Astrocyte (in vitro differentiated cells and primary cell): Measurements from ENCODE around the gene ZDHHC11.
"Not testable (repeated sequence)": the region's sequence is repeated elsewhere in the genome, so short reads cannot be mapped to it uniquely, and the experiment has no call there.

Experiments
- EZH2 ChIP-seq: IDR thresholded peaks from 2 replicates; pipeline ENCODE4 v1.6.1; 2012; ENCODE audit warnings: mild to moderate bottlenecking, low read length, inconsistent platforms; ENCODE audit not compliant: insufficient read depth
- TF ChIP-seq, protein P1 (sequence below): IDR thresholded peaks from 2 replicates; pipeline ENCODE4 v1.5.1; 2011; ENCODE audit warnings: low read depth, mild to moderate bottlenecking, inconsistent platforms, low read length, moderate library complexity; ENCODE audit not compliant: insufficient read depth

DNA sequence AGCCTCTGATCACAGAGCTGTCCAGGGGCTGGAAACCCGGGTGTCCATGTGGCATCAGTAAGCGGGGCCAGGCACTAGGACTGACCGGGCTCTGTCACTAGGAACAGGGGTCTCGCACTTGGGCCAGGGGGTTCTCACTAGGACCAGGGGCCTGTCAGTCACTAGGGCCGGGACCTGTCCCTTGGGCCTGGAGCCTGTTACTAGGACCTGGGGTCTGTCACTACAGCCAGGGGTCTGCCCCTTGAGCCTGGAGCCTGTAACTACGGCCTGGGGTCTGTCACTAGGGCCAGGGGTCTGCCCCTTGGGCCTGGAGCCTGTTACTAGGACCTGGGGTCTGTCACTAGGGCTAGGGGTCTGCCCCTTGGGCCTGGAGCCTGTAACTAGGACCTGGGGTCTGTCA lies 76.5 kb downstream of the ZDHHC11 start:
- TF ChIP-seq, protein P1, sequence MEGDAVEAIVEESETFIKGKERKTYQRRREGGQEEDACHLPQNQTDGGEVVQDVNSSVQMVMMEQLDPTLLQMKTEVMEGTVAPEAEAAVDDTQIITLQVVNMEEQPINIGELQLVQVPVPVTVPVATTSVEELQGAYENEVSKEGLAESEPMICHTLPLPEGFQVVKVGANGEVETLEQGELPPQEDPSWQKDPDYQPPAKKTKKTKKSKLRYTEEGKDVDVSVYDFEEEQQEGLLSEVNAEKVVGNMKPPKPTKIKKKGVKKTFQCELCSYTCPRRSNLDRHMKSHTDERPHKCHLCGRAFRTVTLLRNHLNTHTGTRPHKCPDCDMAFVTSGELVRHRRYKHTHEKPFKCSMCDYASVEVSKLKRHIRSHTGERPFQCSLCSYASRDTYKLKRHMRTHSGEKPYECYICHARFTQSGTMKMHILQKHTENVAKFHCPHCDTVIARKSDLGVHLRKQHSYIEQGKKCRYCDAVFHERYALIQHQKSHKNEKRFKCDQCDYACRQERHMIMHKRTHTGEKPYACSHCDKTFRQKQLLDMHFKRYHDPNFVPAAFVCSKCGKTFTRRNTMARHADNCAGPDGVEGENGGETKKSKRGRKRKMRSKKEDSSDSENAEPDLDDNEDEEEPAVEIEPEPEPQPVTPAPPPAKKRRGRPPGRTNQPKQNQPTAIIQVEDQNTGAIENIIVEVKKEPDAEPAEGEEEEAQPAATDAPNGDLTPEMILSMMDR: not testable (repeated sequence)
- TF ChIP-seq EZH2: not testable (repeated sequence)
